HCT116 (cell line): ENCODE data around the gene CAPN3. TPM values are rescaled to one million over a fixed set of nuclear protein-coding genes. Genes with fewer than 3 reads are reported as not detected.

ENCODE experiments used
- ATAC-seq: fragments of 200-7000 bp; cut with Tn5 transposase; 2 replicates; pipeline ENCODE4 v1.9.1; 2020; ENCODE audit warnings: mild to moderate bottlenecking, moderate library complexity
- BruUV-seq: library from RNA; stranded (reverse); fragments of 400-500 nt; replicated peaks from 2 replicates; lab custom pipeline; 2021; lab: Mats Ljungman, UMichigan
- CTCF ChIA-PET: fragments of 300-600 bp; sonication (Branson Sonifier 250); formaldehyde crosslinking; loops from one replicate; lab custom pipeline; 2021; ENCODE audit warnings: antibody characterized with exemption; lab: Charles Lee
- POLR2A ChIA-PET: fragments of 300-600, 350-600 bp; sonication (Branson Sonifier 250); formaldehyde crosslinking; loops from one replicate; lab custom pipeline; 2021; ENCODE audit warnings: antibody characterized with exemption; lab: Charles Lee
- RAD21 ChIA-PET, 2 experiments: fragments of 300-600 bp; sonication (Branson Sonifier 250); formaldehyde crosslinking; loops; one replicate each; lab custom pipeline; 2023; ENCODE audit warnings: low total read pairs in 2 of 2; ENCODE audit not compliant: uncharacterized antibody in 2 of 2, unreplicated experiment in 2 of 2, low non-redundant PET in 1 of 2; lab: Charles Lee
- DNase-seq: peaks from one replicate; pipeline ENCODE4 v3.0.0-alpha.2; 2010; ENCODE audit warnings: low read depth, low spot score
- H2AFZ ChIP-seq: fragments of 200-600 bp; shearing (Covaris generic), sonication (generic); 2 replicates; pipeline ENCODE4 v1.6.1; 2017; ENCODE audit warnings: low read depth, mixed run types, mixed read lengths, antibody characterized with exemption, low read length; ENCODE audit not compliant: poor library complexity, severe bottlenecking
- H3K27ac ChIP-seq: 2 replicates; pipeline ENCODE4 v1.5.1; 2012; ENCODE audit warnings: low read depth, low read length
- H3K27me3 ChIP-seq: fragments of 200-600 bp; sonication (generic); 2 replicates; pipeline ENCODE4 v1.6.1; 2016; ENCODE audit warnings: mixed run types, low read length, mixed read lengths; ENCODE audit not compliant: insufficient read depth
- H3K36me3 ChIP-seq, 2 experiments: fragments of 200-500 bp in 1 of 2; fragments of 200-600 bp in 1 of 2; sonication (Bioruptor generic) in 1 of 2; sonication (generic) in 1 of 2; 2 replicates each; pipeline versions ENCODE4 v1.5.1 to v1.6.1; 2014 to 2016; ENCODE audit warnings: low read length in 2 of 2, inconsistent platforms in 1 of 2, mixed read lengths in 1 of 2, mixed run types in 1 of 2; ENCODE audit not compliant: insufficient read depth in 2 of 2, control insufficient read depth in 1 of 2
- H3K4me1 ChIP-seq, 2 experiments: fragments of 200-600 bp in 1 of 2; sonication (generic) in 1 of 2; 2 replicates each; pipeline versions ENCODE4 v1.5.1 to v1.6.1; 2012 to 2017; ENCODE audit warnings: low read length in 2 of 2, inconsistent platforms in 1 of 2, mild to moderate bottlenecking in 1 of 2, mixed read lengths in 1 of 2, mixed run types in 1 of 2, moderate library complexity in 1 of 2; ENCODE audit not compliant: insufficient read depth in 2 of 2, control insufficient read depth in 1 of 2
- H3K4me2 ChIP-seq: fragments of 200-600 bp; sonication (generic); 2 replicates; pipeline ENCODE4 v1.6.1; 2017; ENCODE audit warnings: mixed run types, low read length, mixed read lengths
- H3K4me3 ChIP-seq, 2 experiments: fragments of 200-600 bp in 1 of 2; sonication (generic) in 1 of 2; replicated peaks in 1 of 2; 2 replicates each; pipeline ENCODE4 v1.5.1; 2011 to 2016; ENCODE audit warnings: low read length in 2 of 2, control low read depth in 1 of 2, low read depth in 1 of 2, mild to moderate bottlenecking in 1 of 2, mixed read lengths in 1 of 2, mixed run types in 1 of 2
- H3K79me2 ChIP-seq: fragments of 200-600 bp; sonication (generic); 2 replicates; pipeline ENCODE4 v1.6.1; 2017; ENCODE audit warnings: mild to moderate bottlenecking, mixed run types, low read length, moderate library complexity, mixed read lengths; ENCODE audit not compliant: insufficient read depth
- H3K9ac ChIP-seq: fragments of 200-600 bp; sonication (generic); 2 replicates; pipeline ENCODE4 v1.6.1; 2016; ENCODE audit warnings: low read length, mixed read lengths
- H3K9me2 ChIP-seq: fragments of 200-600 bp; sonication (generic), shearing (Covaris generic); 2 replicates; pipeline ENCODE4 v1.6.1; 2017; ENCODE audit warnings: mixed run types, mild to moderate bottlenecking, moderate library complexity; ENCODE audit not compliant: insufficient read depth
- H3K9me3 ChIP-seq, 2 experiments: fragments of 200-500 bp in 1 of 2; fragments of 200-600 bp in 1 of 2; sonication (Bioruptor generic) in 1 of 2; sonication (generic) in 1 of 2; 2 replicates each; pipeline ENCODE4 v1.6.1; 2014 to 2017; ENCODE audit warnings: low read length in 2 of 2, mixed read lengths in 2 of 2, inconsistent platforms in 1 of 2, low read depth in 1 of 2, mild to moderate bottlenecking in 1 of 2, mixed run types in 1 of 2, moderate library complexity in 1 of 2; ENCODE audit not compliant: control insufficient read depth in 1 of 2, insufficient read depth in 1 of 2
- H4K20me1 ChIP-seq: fragments of 200-600 bp; sonication (generic), shearing (Covaris generic); 2 replicates; pipeline ENCODE4 v1.6.1; 2017; ENCODE audit warnings: mixed run types, mild to moderate bottlenecking, moderate library complexity; ENCODE audit not compliant: insufficient read depth
- EGR1 ChIP-seq: IDR thresholded peaks from 2 replicates; pipeline ENCODE4 v1.6.1; 2012; ENCODE audit warnings: low read depth
- ELF1 ChIP-seq: IDR thresholded peaks from 2 replicates; pipeline ENCODE4 v1.6.1; 2012; ENCODE audit warnings: low read depth, borderline replicate concordance
- EZH2phosphoT487 ChIP-seq: fragments of 200-600 bp; IDR thresholded peaks from 2 replicates; pipeline ENCODE4 v1.6.1; 2018; ENCODE audit warnings: antibody characterized with exemption, borderline replicate concordance
- JUND ChIP-seq: IDR thresholded peaks from 2 replicates; pipeline ENCODE4 v1.6.1; 2012
- POLR2A ChIP-seq: IDR thresholded peaks from 2 replicates; pipeline ENCODE4 v1.7.0; 2011; ENCODE audit warnings: borderline replicate concordance; ENCODE audit not compliant: insufficient read depth, insufficient read length; ENCODE audit errors: extremely low read depth
- POLR2AphosphoS5 ChIP-seq: IDR thresholded peaks from 2 replicates; pipeline ENCODE4 v1.6.1; 2011; ENCODE audit warnings: mild to moderate bottlenecking, low read depth, low read length, moderate library complexity
- RAD21 ChIP-seq: IDR thresholded peaks from 2 replicates; pipeline ENCODE4 v1.6.1; 2012; ENCODE audit warnings: low read depth, mild to moderate bottlenecking
- SIN3A ChIP-seq: IDR thresholded peaks from 2 replicates; pipeline ENCODE4 v1.6.1; 2012; ENCODE audit warnings: low read depth
- SP1 ChIP-seq: IDR thresholded peaks from 2 replicates; pipeline ENCODE4 v1.6.1; 2012; ENCODE audit warnings: low read depth
- TCF7L2 ChIP-seq: IDR thresholded peaks from 2 replicates; pipeline ENCODE4 v1.7.0; 2011; ENCODE audit warnings: borderline replicate concordance, inconsistent platforms; ENCODE audit not compliant: insufficient read depth, insufficient read length; ENCODE audit errors: extremely low read depth
- ZFX ChIP-seq: fragments of 450-650 bp; IDR thresholded peaks from 2 replicates; pipeline ENCODE4 v1.6.1; 2017
- intact Hi-C: fragments of 100-400 bp; cut with micrococcal nuclease; formaldehyde crosslinking; loops from 2 replicates; pipeline ENCODE4 v1.10.0; 2022
- total RNA-seq: library from RNA; stranded (reverse); gene quantifications from one replicate; pipeline ENCODE4 v1.2.1, GENCODE V29; 2021; ENCODE audit not compliant: unreplicated experiment
- TF ChIP-seq, protein P1 (sequence below): IDR thresholded peaks from 2 replicates; pipeline ENCODE4 v1.6.1; 2012
- TF ChIP-seq, protein P2 (sequence below), 3 experiments: fragments of 200-600 bp in 1 of 3; sonication (generic) in 1 of 3; IDR thresholded peaks in 2 of 3; conservative IDR thresholded peaks in 1 of 3; 2 replicates each; pipeline ENCODE4 v1.5.1; 2012 to 2017; ENCODE audit warnings: low read depth in 2 of 3, low read length in 2 of 3, antibody characterized with exemption in 1 of 3, borderline replicate concordance in 1 of 3, control low read depth in 1 of 3, mild to moderate bottlenecking in 1 of 3, mixed read lengths in 1 of 3, mixed run types in 1 of 3, moderate library complexity in 1 of 3; ENCODE audit not compliant: insufficient read depth in 1 of 3
- TF ChIP-seq, protein P3 (sequence below): IDR thresholded peaks from 2 replicates; pipeline ENCODE4 v1.6.1; 2012
- TF ChIP-seq, protein P4 (sequence below): IDR thresholded peaks from 2 replicates; pipeline ENCODE4 v1.6.1; 2012; ENCODE audit warnings: low read depth

The CAPN3 gene
- total RNA-seq, 1 experiment from 2014 or later = 1.8 TPM

DNA sequence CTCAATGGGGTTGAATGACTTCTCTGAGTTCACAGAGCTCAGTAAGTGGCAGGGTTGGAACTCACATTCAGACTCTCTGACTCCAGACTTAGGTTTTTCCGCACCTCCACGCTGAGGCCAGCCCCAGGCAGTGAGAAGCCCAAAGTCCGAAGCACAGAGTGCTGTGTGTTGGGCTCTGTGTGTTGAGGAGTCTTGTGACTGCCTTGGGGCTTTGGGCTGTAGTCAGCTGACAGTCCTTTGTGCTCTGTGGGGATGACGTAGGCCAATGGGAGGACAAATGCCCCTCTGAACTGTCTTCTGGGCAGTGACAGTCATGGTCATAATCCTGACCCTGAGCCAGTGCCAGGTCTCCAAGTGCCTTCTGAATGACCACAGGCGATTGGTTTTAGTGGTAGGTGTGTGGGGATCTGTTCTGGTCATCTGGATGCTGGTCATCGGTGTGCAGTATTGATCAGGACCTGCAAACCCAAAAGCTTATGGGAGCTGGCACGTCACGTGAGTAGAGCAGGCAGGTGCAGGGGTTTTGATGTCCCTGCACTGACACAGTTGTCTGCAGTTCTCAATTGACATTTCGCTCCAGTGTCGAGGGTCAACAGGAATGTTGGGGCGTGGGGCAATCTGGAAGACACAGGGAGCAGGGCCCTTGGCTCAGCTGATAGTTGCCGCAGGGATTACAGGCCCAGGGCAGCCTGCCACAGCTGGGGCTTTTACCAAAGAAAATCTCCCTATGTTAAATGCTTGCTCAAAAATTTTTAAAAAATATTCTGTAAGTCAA lies 45.3 kb downstream of the CAPN3 start:
- H3K4me3 ChIP-seq = no peak overlapping the region
- H3K9ac ChIP-seq = no peak overlapping the region
- CTCF ChIA-PET = no interaction called here
- POLR2A ChIA-PET = no interaction called here
- no peak overlapping the region for H3K27ac ChIP-seq
- H3K9me3 ChIP-seq = no peaks in the 10 kb centered on the region
- no peaks in the 10 kb centered on the region for H3K9me2 ChIP-seq
- RAD21 ChIA-PET = no interaction called here
- no TSS peak for BruUV-seq
- no peaks in the 10 kb centered on the region for H3K27me3 ChIP-seq
- no peak overlapping the region for H3K4me2 ChIP-seq
- no peaks in the 10 kb centered on the region for H4K20me1 ChIP-seq
- no peak for TF ChIP-seq POLR2A
- TF ChIP-seq JUND = no peak
- TF ChIP-seq, protein P1, sequence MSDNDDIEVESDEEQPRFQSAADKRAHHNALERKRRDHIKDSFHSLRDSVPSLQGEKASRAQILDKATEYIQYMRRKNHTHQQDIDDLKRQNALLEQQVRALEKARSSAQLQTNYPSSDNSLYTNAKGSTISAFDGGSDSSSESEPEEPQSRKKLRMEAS = no peak
- no peak for TF ChIP-seq ELF1
- TF ChIP-seq POLR2AphosphoS5 = no peak
- no peak for TF ChIP-seq ZFX
- no peak for TF ChIP-seq SP1
- no peak for TF ChIP-seq RAD21
- TF ChIP-seq, protein P2, sequence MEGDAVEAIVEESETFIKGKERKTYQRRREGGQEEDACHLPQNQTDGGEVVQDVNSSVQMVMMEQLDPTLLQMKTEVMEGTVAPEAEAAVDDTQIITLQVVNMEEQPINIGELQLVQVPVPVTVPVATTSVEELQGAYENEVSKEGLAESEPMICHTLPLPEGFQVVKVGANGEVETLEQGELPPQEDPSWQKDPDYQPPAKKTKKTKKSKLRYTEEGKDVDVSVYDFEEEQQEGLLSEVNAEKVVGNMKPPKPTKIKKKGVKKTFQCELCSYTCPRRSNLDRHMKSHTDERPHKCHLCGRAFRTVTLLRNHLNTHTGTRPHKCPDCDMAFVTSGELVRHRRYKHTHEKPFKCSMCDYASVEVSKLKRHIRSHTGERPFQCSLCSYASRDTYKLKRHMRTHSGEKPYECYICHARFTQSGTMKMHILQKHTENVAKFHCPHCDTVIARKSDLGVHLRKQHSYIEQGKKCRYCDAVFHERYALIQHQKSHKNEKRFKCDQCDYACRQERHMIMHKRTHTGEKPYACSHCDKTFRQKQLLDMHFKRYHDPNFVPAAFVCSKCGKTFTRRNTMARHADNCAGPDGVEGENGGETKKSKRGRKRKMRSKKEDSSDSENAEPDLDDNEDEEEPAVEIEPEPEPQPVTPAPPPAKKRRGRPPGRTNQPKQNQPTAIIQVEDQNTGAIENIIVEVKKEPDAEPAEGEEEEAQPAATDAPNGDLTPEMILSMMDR (IDR thresholded peaks at IDR 0.05 in 2 of 3, conservative IDR thresholded peaks at IDR 0.05 in 1 of 3; ENCODE audit: borderline replicate concordance in 1 of 3, insufficient read depth in 1 of 3, low read depth in 2 of 3, low read length in 2 of 3) = no peak
- TF ChIP-seq, protein P3, sequence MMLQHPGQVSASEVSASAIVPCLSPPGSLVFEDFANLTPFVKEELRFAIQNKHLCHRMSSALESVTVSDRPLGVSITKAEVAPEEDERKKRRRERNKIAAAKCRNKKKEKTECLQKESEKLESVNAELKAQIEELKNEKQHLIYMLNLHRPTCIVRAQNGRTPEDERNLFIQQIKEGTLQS = no peak
- TF ChIP-seq SIN3A = no peak
- no peak for TF ChIP-seq EGR1
- no peak for TF ChIP-seq TCF7L2
- no peak for TF ChIP-seq EZH2phosphoT487
- TF ChIP-seq, protein P4, sequence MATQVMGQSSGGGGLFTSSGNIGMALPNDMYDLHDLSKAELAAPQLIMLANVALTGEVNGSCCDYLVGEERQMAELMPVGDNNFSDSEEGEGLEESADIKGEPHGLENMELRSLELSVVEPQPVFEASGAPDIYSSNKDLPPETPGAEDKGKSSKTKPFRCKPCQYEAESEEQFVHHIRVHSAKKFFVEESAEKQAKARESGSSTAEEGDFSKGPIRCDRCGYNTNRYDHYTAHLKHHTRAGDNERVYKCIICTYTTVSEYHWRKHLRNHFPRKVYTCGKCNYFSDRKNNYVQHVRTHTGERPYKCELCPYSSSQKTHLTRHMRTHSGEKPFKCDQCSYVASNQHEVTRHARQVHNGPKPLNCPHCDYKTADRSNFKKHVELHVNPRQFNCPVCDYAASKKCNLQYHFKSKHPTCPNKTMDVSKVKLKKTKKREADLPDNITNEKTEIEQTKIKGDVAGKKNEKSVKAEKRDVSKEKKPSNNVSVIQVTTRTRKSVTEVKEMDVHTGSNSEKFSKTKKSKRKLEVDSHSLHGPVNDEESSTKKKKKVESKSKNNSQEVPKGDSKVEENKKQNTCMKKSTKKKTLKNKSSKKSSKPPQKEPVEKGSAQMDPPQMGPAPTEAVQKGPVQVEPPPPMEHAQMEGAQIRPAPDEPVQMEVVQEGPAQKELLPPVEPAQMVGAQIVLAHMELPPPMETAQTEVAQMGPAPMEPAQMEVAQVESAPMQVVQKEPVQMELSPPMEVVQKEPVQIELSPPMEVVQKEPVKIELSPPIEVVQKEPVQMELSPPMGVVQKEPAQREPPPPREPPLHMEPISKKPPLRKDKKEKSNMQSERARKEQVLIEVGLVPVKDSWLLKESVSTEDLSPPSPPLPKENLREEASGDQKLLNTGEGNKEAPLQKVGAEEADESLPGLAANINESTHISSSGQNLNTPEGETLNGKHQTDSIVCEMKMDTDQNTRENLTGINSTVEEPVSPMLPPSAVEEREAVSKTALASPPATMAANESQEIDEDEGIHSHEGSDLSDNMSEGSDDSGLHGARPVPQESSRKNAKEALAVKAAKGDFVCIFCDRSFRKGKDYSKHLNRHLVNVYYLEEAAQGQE = no peak
- no peak overlapping the region for H2AFZ ChIP-seq
- peaks cover 0 to 18% of the 10 kb centered on the region in 2 experiments; a peak in 2 of 4 replicates for H3K4me1 ChIP-seq
- H3K79me2 ChIP-seq = no peaks in the 10 kb centered on the region
- DNase-seq (no peak), ATAC-seq (no peak)
- intact Hi-C loops = no loop called here
- H3K36me3 ChIP-seq = no peaks in the 10 kb centered on the region
